Measurements from ENCODE around the gene OR5AR1.
"Not testable (repeated sequence)": the region's sequence is repeated elsewhere in the genome, so short reads cannot be mapped to it uniquely, and the experiment has no call there.

The OR5AR1 gene

GRCh38 chr11:56663386-56663785, at the start of gene OR5AR1:
Gene OR5AR1, plus strand, starts transcription at chr11:56663686. Its CDS starts 0 bp downstream, at chr11:56663686.
- no peak for DNase-seq (ENCODE audit: low read depth in 2 of 2)

GRCh38 chr11:56624661-56625110, 38.8 kb upstream of the OR5AR1 start:
- no peak for DNase-seq (ENCODE audit: low read depth in 2 of 2)

- no peak for DNase-seq (ENCODE audit: low read depth in 2 of 2)
These were observed 37.5 kb upstream of the OR5AR1 start for GRCh38 chr11:56625946-56626345.

GRCh38 chr11:56632329-56632728, 31.2 kb upstream of the OR5AR1 start:
- DNase-seq (ENCODE audit: low read depth in 2 of 2) = no peak

GRCh38 chr11:56636861-56637260, 26.6 kb upstream of the OR5AR1 start:
- DNase-seq (ENCODE audit: low read depth in 2 of 2) = no peak

- DNase-seq (ENCODE audit: low read depth in 2 of 2) = no peak
These were observed 26.0 kb upstream of the OR5AR1 start for GRCh38 chr11:56637500-56637899.

- DNase-seq (ENCODE audit: low read depth in 2 of 2) = no peak
These were observed 21.1 kb upstream of the OR5AR1 start, which contains the start of gene OR5AP2 for GRCh38 chr11:56642339-56642738. Gene OR5AP2, minus strand, starts transcription at chr11:56642439. Its CDS starts 0 bp downstream, at chr11:56642439.

GRCh38 chr11:56659755-56660154, 3.7 kb upstream of the OR5AR1 start:
- no peak for DNase-seq (ENCODE audit: low read depth in 2 of 2)

- no peak for DNase-seq (ENCODE audit: low read depth in 2 of 2)
These were observed 7.5 kb downstream of the OR5AR1 start for GRCh38 chr11:56670984-56671383.

- DNase-seq (ENCODE audit: low read depth in 2 of 2) = no peak
These were observed 25.1 kb downstream of the OR5AR1 start for GRCh38 chr11:56688554-56689100.

- DNase-seq (ENCODE audit: low read depth in 2 of 2) = not testable (repeated sequence)
These were observed 27.7 kb downstream of the OR5AR1 start for GRCh38 chr11:56691179-56691578.

- no peak for DNase-seq (ENCODE audit: low read depth in 2 of 2)
These were observed 29.9 kb downstream of the OR5AR1 start for GRCh38 chr11:56693428-56693827.

GRCh38 chr11:56698795-56699194, 35.3 kb downstream of the OR5AR1 start, which contains the start of gene OR9G1:
Gene OR9G1, plus strand, starts transcription at chr11:56699095. Its CDS starts 1,293 bp downstream, at chr11:56700388.
- no peak for DNase-seq (ENCODE audit: low read depth in 2 of 2)

GRCh38 chr11:56700242-56700913, 36.9 kb downstream of the OR5AR1 start:
- DNase-seq (ENCODE audit: low read depth in 2 of 2) = no peak

GRCh38 chr11:56700914-56701485, 37.5 kb downstream of the OR5AR1 start:
- no peak for DNase-seq (ENCODE audit: low read depth in 2 of 2)

- no peak for DNase-seq (ENCODE audit: low read depth in 2 of 2)
These were observed 42.4 kb downstream of the OR5AR1 start for GRCh38 chr11:56705784-56706396.

GRCh38 chr11:56706486-56706885, 43.0 kb downstream of the OR5AR1 start:
- no peak for DNase-seq (ENCODE audit: low read depth in 2 of 2)

- DNase-seq (ENCODE audit: low read depth in 2 of 2) = no peak
These were observed 50.7 kb downstream of the OR5AR1 start for GRCh38 chr11:56714206-56714605.

Data from stimulated activated CD8-positive, alpha-beta memory T cell treated with anti-CD3 and anti-CD28 coated beads, Interleukin-15, amount 100 ng/mL, for 48 hours (primary cell).